HEK293T (cell line): ENCODE data around the gene C20orf202.

Experiments
- ARNT ChIP-seq: fragments of 450-650 bp; IDR thresholded peaks from 2 replicates; pipeline ENCODE4 v1.6.1; 2017; ENCODE audit warnings: mild to moderate bottlenecking
- BHLHE40 ChIP-seq: fragments of 450-650 bp; IDR thresholded peaks from 2 replicates; pipeline ENCODE4 v1.6.1; 2016; ENCODE audit warnings: mild to moderate bottlenecking, moderate library complexity, borderline replicate concordance
- ELF4 ChIP-seq: fragments of 450-650 bp; IDR thresholded peaks from 2 replicates; pipeline ENCODE4 v1.6.1; 2017; ENCODE audit warnings: antibody characterized with exemption
- FOXK2 ChIP-seq: fragments of 450-650 bp; IDR thresholded peaks from 2 replicates; pipeline ENCODE4 v1.6.1; 2016; ENCODE audit warnings: mild to moderate bottlenecking
- FOXM1 ChIP-seq: fragments of 450-650 bp; IDR thresholded peaks from 2 replicates; pipeline ENCODE4 v1.6.1; 2017; ENCODE audit warnings: mild to moderate bottlenecking, borderline replicate concordance
- L3MBTL2 ChIP-seq: fragments of 450-650 bp; conservative IDR thresholded peaks from 2 replicates; pipeline ENCODE4 v1.6.1; 2016; ENCODE audit warnings: mild to moderate bottlenecking
- NFRKB ChIP-seq: fragments of 450-650 bp; IDR thresholded peaks from 2 replicates; pipeline ENCODE4 v1.6.1; 2016; ENCODE audit warnings: mild to moderate bottlenecking, moderate library complexity
- PKNOX1 ChIP-seq: fragments of 450-650 bp; IDR thresholded peaks from 2 replicates; pipeline ENCODE4 v1.6.1; 2016
- SP1 ChIP-seq: fragments of 450-650 bp; IDR thresholded peaks from 2 replicates; pipeline ENCODE4 v1.6.1; 2017
- SUZ12 ChIP-seq: fragments of 450-650 bp; IDR thresholded peaks from 2 replicates; pipeline ENCODE4 v1.6.1; 2016; ENCODE audit warnings: mild to moderate bottlenecking
- TARDBP ChIP-seq: fragments of 450-650 bp; IDR thresholded peaks from 2 replicates; pipeline ENCODE4 v1.6.1; 2016
- ZNF384 ChIP-seq: fragments of 450-650 bp; IDR thresholded peaks from 2 replicates; pipeline ENCODE4 v1.6.1; 2016

GRCh38 chr20:1204113-1204512, 859 bp downstream of the C20orf202 start:
- TF ChIP-seq FOXM1 = no peak
- no peak for TF ChIP-seq ELF4
- no peak for TF ChIP-seq PKNOX1
- TF ChIP-seq SP1 = no peak
- no peak for TF ChIP-seq BHLHE40
- no peak for TF ChIP-seq ZNF384
- no peak for TF ChIP-seq FOXK2
- no peak for TF ChIP-seq L3MBTL2
- TF ChIP-seq TARDBP = no peak
- no peak for TF ChIP-seq NFRKB
- no peak for TF ChIP-seq ARNT
- TF ChIP-seq SUZ12 = no peak
